Measurements from ENCODE around the gene THSD7A. TPM values are rescaled to one million over a fixed set of nuclear protein-coding genes. Genes with fewer than 3 reads are reported as not detected.

Gene THSD7A
- total and polyA plus RNA-seq, 11 donors: 0.11 to 5.2 (median 1.1) TPM

DNA sequence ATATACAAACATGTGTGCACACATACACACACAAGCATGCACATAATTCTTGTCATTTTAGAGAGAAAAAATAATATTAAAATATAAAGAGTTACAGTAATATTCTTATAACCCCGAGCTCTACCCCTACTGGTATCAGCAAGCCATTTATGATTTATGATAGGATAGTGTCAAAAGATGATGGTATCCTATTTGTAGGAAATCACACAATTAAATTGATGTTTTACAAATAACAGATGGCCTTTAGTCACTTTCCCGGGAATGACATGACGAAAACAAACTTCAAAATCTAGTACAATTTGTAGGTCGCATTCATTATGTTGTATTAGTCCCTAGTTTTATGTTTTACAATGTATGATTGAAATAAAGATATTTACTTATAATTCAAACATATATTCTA is 36.8 kb downstream of the THSD7A start:
- WGBS, 4 donors: 89 to 95% (median 91%) methylated on average over 4 of the region's 4 CpGs

DNA sequence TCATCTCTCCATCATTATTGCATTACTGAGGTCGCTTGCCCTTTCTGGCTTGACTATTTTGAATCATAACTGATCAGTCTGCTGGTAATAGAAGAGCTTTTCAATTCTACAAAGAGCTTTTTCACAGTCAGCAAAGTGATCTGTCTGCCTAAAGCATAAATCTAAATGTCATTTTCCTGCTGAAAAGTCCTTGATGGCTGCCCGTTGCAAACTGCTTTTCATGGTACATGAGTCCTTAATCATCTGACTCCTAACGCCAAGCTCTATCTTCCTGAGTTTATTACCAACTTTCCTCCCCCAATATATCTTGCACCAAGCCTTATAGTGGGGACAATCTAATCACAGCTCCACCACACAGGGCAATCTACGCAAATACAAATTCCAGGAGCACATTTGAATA is 39.8 kb downstream of the THSD7A start:
- Histone ChIP-seq H3K4me3 (no peak overlapping the region), H3K27ac (no peak overlapping the region), H3K9me3 (no peaks in the 10 kb centered on the region), H3K36me3 (no peaks in the 10 kb centered on the region), H3K27me3 (no peaks in the 10 kb centered on the region), H3K4me1 (no peaks in the 10 kb centered on the region)
- no peak for ATAC-seq
- WGBS, 4 donors: 83 to 95% (median 87%) methylated on average over 4 of the region's 4 CpGs
- DNase-seq: no peak
- TF ChIP-seq, protein P1, sequence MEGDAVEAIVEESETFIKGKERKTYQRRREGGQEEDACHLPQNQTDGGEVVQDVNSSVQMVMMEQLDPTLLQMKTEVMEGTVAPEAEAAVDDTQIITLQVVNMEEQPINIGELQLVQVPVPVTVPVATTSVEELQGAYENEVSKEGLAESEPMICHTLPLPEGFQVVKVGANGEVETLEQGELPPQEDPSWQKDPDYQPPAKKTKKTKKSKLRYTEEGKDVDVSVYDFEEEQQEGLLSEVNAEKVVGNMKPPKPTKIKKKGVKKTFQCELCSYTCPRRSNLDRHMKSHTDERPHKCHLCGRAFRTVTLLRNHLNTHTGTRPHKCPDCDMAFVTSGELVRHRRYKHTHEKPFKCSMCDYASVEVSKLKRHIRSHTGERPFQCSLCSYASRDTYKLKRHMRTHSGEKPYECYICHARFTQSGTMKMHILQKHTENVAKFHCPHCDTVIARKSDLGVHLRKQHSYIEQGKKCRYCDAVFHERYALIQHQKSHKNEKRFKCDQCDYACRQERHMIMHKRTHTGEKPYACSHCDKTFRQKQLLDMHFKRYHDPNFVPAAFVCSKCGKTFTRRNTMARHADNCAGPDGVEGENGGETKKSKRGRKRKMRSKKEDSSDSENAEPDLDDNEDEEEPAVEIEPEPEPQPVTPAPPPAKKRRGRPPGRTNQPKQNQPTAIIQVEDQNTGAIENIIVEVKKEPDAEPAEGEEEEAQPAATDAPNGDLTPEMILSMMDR (IDR thresholded peaks at IDR 0.05): no peak
- TF ChIP-seq POLR2A (IDR thresholded peaks at IDR 0.05): no peak
- intact Hi-C loops (cut with DNase I): loop anchor here in 1 of 10 donors (10.0 kb wide), 1 partner anchor 63 kb away; no protein-coding TSS in a partner anchor

More for the DNA sequence above, 36.8 kb downstream of the THSD7A start:
- H3K36me3 ChIP-seq: no peaks in the 10 kb centered on the region
- ATAC-seq: no peak
- no peaks in the 10 kb centered on the region for H3K4me1 ChIP-seq
- H3K27ac ChIP-seq: no peak overlapping the region
- intact Hi-C loops (cut with DNase I): loop anchor here in 1 of 10 donors (10.0 kb wide), 1 partner anchor 60 kb away; no protein-coding TSS in a partner anchor
- no peaks in the 10 kb centered on the region for H3K9me3 ChIP-seq
- H3K4me3 ChIP-seq: no peak overlapping the region
- no peaks in the 10 kb centered on the region for H3K27me3 ChIP-seq
- TF ChIP-seq, protein P1 (IDR thresholded peaks at IDR 0.05): no peak
- no peak for TF ChIP-seq POLR2A (IDR thresholded peaks at IDR 0.05)
- no peak for DNase-seq

DNA sequence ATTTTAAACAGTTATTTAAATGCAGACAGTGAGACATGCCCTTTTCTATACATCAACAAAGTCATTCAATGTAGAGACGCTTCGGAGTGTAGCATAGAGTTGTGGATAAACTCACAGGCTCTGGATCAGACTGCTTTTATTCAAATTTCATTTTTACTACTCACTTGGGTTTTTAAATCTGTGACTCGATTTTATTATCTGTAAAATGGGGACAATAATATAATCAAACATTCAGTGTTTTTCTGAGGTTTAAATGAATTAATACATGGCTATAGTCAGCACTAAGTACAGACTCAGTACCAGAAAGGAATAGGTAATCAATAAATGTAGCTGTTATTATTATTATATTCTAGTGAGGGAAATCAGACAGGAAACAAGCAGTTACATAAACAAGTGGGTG is 43.4 kb downstream of the THSD7A start:
- intact Hi-C loops (cut with DNase I): no loop called here
- Histone ChIP-seq H3K4me1 (no peaks in the 10 kb centered on the region), H3K4me3 (no peak overlapping the region), H3K9me3 (no peaks in the 10 kb centered on the region), H3K27me3 (no peaks in the 10 kb centered on the region), H3K36me3 (no peaks in the 10 kb centered on the region), H3K27ac (no peak overlapping the region)
- TF ChIP-seq POLR2A (IDR thresholded peaks at IDR 0.05): no peak
- TF ChIP-seq, protein P1 (IDR thresholded peaks at IDR 0.05): no peak
- ATAC-seq (no peak), DNase-seq (no peak)
- WGBS, 4 donors: 91 to 97% (median 94%) methylated on average over 3 of the region's 3 CpGs

DNA sequence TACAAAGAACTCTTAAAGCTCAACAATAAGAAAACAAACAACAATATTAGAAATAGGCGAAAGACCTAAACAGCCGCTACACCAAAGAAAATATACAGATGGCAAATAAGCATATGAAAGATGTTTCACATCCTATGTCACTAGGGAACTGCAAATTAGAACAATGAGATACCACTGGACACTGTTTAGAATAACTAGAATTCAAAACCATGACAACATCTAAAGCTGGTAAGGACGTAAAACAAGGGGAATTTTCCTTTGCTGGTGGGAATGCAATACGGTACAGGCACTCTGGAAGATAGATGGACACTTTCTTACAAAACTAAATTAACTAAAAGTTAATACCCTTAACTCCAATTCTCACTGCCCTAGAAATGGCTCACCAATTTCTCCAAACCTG is 44.5 kb downstream of the THSD7A start:
- WGBS, 4 donors: 80 to 96% (median 89%) methylated on average over 4 of the region's 4 CpGs
- H3K9me3 ChIP-seq: no peaks in the 10 kb centered on the region
- intact Hi-C loops (cut with DNase I): no loop called here
- H3K36me3 ChIP-seq: no peaks in the 10 kb centered on the region
- ATAC-seq (no peak), DNase-seq (no peak)
- H3K4me1 ChIP-seq: no peaks in the 10 kb centered on the region
- H3K27ac ChIP-seq: no peak overlapping the region
- H3K27me3 ChIP-seq: no peaks in the 10 kb centered on the region
- H3K4me3 ChIP-seq: no peak overlapping the region
- TF ChIP-seq, protein P1 (IDR thresholded peaks at IDR 0.05): no peak
- no peak for TF ChIP-seq POLR2A (IDR thresholded peaks at IDR 0.05)

All from heart left ventricle (tissue), 16 donors.